Activated CD4-positive, CD25-positive, alpha-beta regulatory T cell (primary cell): ENCODE data around the gene SMS.

Experiments used
- DNase-seq, 4 experiments: peaks; one replicate each; lab custom pipeline; 2025; lab: John Stamatoyannopoulos, UW

The SMS gene

GRCh38 chrX:22037911-22038537 is 97.5 kb downstream of the SMS start:
- no peak for DNase-seq

- no peak for DNase-seq
These were observed 99.0 kb downstream of the SMS start for GRCh38 chrX:22039541-22039940.

GRCh38 chrX:22040184-22040583 is 99.7 kb downstream of the SMS start:
- DNase-seq = no peak

- no peak for DNase-seq
These were observed 101.5 kb downstream of the SMS start for GRCh38 chrX:22041907-22042530.

- DNase-seq = no peak
These were observed 103.4 kb downstream of the SMS start for GRCh38 chrX:22043872-22044271.
